HG02852 (cell line): ENCODE measurements around the gene DIPK1A.
"Not testable (repeated sequence)": the region's sequence is repeated elsewhere in the genome, so short reads cannot be mapped to it uniquely, and the experiment has no call there.

Experiments used
- ATAC-seq: cut with Tn5 transposase; IDR thresholded peaks from one replicate; pipeline ENCODE4 v1.9.1; 2021; ENCODE audit warnings: mild to moderate bottlenecking, moderate library complexity; ENCODE audit not compliant: unreplicated experiment

DIPK1A gene

GRCh38 chr1:92980732-92981647 lies 19.7 kb upstream of the DIPK1A start:
- peak; percentile 52 for ATAC-seq

- peak; percentile 71 for ATAC-seq
These were observed 14.4 kb upstream of the DIPK1A start for GRCh38 chr1:92975551-92976232.

- not testable (repeated sequence) for ATAC-seq
These were observed 12.8 kb upstream of the DIPK1A start for GRCh38 chr1:92974112-92974511.

GRCh38 chr1:92973203-92973897 lies 12.1 kb upstream of the DIPK1A start:
- no peak for ATAC-seq

GRCh38 chr1:92972409-92973129 lies 11.3 kb upstream of the DIPK1A start:
- ATAC-seq, result no peak

- ATAC-seq, result not testable (repeated sequence)
These were observed 10.7 kb upstream of the DIPK1A start for GRCh38 chr1:92971932-92972331.

GRCh38 chr1:92970990-92971689 lies 9.9 kb upstream of the DIPK1A start:
- no peak for ATAC-seq

- no peak for ATAC-seq
These were observed 8.3 kb upstream of the DIPK1A start for GRCh38 chr1:92969517-92969916.

GRCh38 chr1:92968138-92969032 lies 7.1 kb upstream of the DIPK1A start:
- ATAC-seq, result peak; percentile 70

- no peak for ATAC-seq
These were observed 3.7 kb upstream of the DIPK1A start for GRCh38 chr1:92964998-92965397.

- no peak for ATAC-seq
These were observed 3.1 kb upstream of the DIPK1A start for GRCh38 chr1:92964316-92964715.

- peak; percentile 63 for ATAC-seq
These were observed 862 bp upstream of the DIPK1A start for GRCh38 chr1:92961896-92962752.

- peak; percentile 28 for ATAC-seq
These were observed 699 bp downstream of the DIPK1A start for GRCh38 chr1:92960395-92961130.

GRCh38 chr1:92958203-92958970 lies 2.9 kb downstream of the DIPK1A start:
- ATAC-seq, result no peak

- peak; percentile 44 for ATAC-seq
These were observed 4.1 kb downstream of the DIPK1A start for GRCh38 chr1:92957030-92957734.
